ENCODE measurements around the gene NPAS3. TPM values are rescaled to one million over a fixed set of nuclear protein-coding genes. Genes with fewer than 3 reads are reported as not detected.
A peak's percentile ranks its signal among the peaks of the same experiment; 100 is the strongest.

Gene NPAS3
- total RNA-seq, result under 1 TPM; 0.33 to 0.78 TPM

DNA sequence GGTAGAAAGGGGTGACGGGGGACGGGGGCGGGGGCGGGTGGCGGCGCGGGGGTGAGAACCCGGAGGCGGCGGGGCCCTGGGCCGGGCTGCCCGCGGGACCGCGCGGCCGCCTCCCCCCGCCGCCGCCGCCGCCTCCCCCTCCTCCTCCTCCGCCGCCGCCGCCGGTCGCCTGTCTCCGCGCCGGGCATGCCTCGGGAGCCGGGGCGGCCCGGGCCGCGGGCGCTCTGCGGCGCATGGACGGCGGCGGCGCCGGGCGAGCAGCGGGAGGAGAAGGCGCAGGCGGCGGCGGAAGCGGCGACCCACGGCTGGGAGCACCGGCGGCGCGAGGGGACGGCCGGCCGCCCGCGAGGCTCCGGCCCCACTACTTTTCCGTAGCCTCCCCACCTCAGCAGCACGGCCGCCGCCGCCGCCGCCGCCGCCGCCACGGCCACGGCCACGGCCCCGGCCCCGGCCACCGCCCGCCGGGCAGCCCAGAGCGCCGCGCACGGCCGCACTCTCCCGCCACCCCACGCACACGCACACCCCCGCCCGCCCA is at the start of gene NPAS3:
Gene NPAS3 (plus strand): TSS at position 161 of the 535 bp plus-strand sequence.
- peak in 3 of 4 donors; percentile 23 to 46 (median 28) for DNase-seq
- peaks cover 32% of the 10 kb centered on the region for H3K4me1 ChIP-seq
- peaks cover 0 to 12% of the 10 kb centered on the region in 2 donors for H3K27me3 ChIP-seq
- no peaks in the 10 kb centered on the region for H3K36me3 ChIP-seq (replicated peaks in 1 of 2; ENCODE audit: insufficient read depth in 1 of 2, low read depth in 2 of 2)
- intact Hi-C loops (cut with DNase I), result no loop called here
- H3K4me3 ChIP-seq, result peak within 1 kb of the TSS; percentile 2 to 44
- TF ChIP-seq, protein P1, sequence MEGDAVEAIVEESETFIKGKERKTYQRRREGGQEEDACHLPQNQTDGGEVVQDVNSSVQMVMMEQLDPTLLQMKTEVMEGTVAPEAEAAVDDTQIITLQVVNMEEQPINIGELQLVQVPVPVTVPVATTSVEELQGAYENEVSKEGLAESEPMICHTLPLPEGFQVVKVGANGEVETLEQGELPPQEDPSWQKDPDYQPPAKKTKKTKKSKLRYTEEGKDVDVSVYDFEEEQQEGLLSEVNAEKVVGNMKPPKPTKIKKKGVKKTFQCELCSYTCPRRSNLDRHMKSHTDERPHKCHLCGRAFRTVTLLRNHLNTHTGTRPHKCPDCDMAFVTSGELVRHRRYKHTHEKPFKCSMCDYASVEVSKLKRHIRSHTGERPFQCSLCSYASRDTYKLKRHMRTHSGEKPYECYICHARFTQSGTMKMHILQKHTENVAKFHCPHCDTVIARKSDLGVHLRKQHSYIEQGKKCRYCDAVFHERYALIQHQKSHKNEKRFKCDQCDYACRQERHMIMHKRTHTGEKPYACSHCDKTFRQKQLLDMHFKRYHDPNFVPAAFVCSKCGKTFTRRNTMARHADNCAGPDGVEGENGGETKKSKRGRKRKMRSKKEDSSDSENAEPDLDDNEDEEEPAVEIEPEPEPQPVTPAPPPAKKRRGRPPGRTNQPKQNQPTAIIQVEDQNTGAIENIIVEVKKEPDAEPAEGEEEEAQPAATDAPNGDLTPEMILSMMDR (IDR thresholded peaks at IDR 0.05), result no peak
- WGBS, 2 donors, result 1% methylated on average over 62 of the region's 92 CpGs; no CpG with 5 or more reads in 1 of the 2 donors
- peak within 1 kb of the TSS in 3 of 4 donors; percentile 70 to 84 (median 72) for H3K27ac ChIP-seq
- ATAC-seq, result peak; percentile 59
- H3K9me3 ChIP-seq, result no peaks in the 10 kb centered on the region

GRCh38 chr14:32896979-32897697 is 41.5 kb upstream of the NPAS3 start:
- DNase-seq (no peak), ATAC-seq (peak; percentile 66)
- Histone ChIP-seq H3K9me3 (no peaks in the 10 kb centered on the region), H3K27ac (peak overlapping the region in 2 of 4 donors; percentile 40 to 70), H3K36me3 (replicated peaks in 1 of 2; ENCODE audit: insufficient read depth in 1 of 2, low read depth in 2 of 2) (no peaks in the 10 kb centered on the region), H3K4me1 (no peaks in the 10 kb centered on the region), H3K4me3 (peak overlapping the region; percentile 14 to 17), H3K27me3 (no peaks in the 10 kb centered on the region)
- intact Hi-C loops (cut with DNase I), result no loop called here
- 25 to 26% methylated on average over 10 of the region's 10 CpGs for WGBS, 2 donors
- TF ChIP-seq, protein P1 (IDR thresholded peaks at IDR 0.05), result no peak
- no peak for TF ChIP-seq POLR2A (IDR thresholded peaks at IDR 0.05)

GRCh38 chr14:32897698-32898064 is 41.0 kb upstream of the NPAS3 start:
- intact Hi-C loops (cut with DNase I), result no loop called here
- ATAC-seq, result peak; percentile 42
- Histone ChIP-seq H3K36me3 (replicated peaks in 1 of 2; ENCODE audit: insufficient read depth in 1 of 2, low read depth in 2 of 2) (no peaks in the 10 kb centered on the region), H3K27me3 (no peaks in the 10 kb centered on the region), H3K4me1 (no peaks in the 10 kb centered on the region), H3K4me3 (peak overlapping the region; percentile 14 to 17), H3K27ac (peak overlapping the region in 1 of 4 donors; percentile 70), H3K9me3 (no peaks in the 10 kb centered on the region)
- WGBS, 2 donors, result 47 to 62% methylated on average over 7 of the region's 7 CpGs
- DNase-seq, result no peak
- TF ChIP-seq, protein P1 (IDR thresholded peaks at IDR 0.05), result no peak
- no peak for TF ChIP-seq POLR2A (IDR thresholded peaks at IDR 0.05)

- intact Hi-C loops (cut with DNase I), result no loop called here
- 90 to 92% methylated on average over 2 of the region's 2 CpGs for WGBS, 2 donors
Observed at GRCh38 chr14:32898876-32899275, 39.8 kb upstream of the NPAS3 start.

More at GRCh38 chr14:32898876-32899275, 39.8 kb upstream of the NPAS3 start:
- DNase-seq, result no peak
- H3K4me3 ChIP-seq, result no peak overlapping the region
- no peaks in the 10 kb centered on the region for H3K27me3 ChIP-seq
- no peaks in the 10 kb centered on the region for H3K36me3 ChIP-seq (replicated peaks in 1 of 2; ENCODE audit: insufficient read depth in 1 of 2, low read depth in 2 of 2)
- no peaks in the 10 kb centered on the region for H3K9me3 ChIP-seq
- no peaks in the 10 kb centered on the region for H3K4me1 ChIP-seq
- no peak overlapping the region for H3K27ac ChIP-seq
- no peak for ATAC-seq
- TF ChIP-seq POLR2A (IDR thresholded peaks at IDR 0.05), result no peak
- TF ChIP-seq, protein P1 (IDR thresholded peaks at IDR 0.05), result no peak
